ENCODE data around the gene NGFR.

Gene NGFR

GRCh38 chr17:49469831-49470810, 25.0 kb upstream of the NGFR start:
- no peak for DNase-seq (ENCODE audit: low read depth, low spot score)

- no peak for DNase-seq (ENCODE audit: low read depth, low spot score)
Measured at GRCh38 chr17:49471089-49471683, 23.9 kb upstream of the NGFR start.

GRCh38 chr17:49471769-49472168, 23.3 kb upstream of the NGFR start:
- no peak for DNase-seq (ENCODE audit: low read depth, low spot score)

- no peak for DNase-seq (ENCODE audit: low read depth, low spot score)
Measured at GRCh38 chr17:49472527-49472926, 22.6 kb upstream of the NGFR start.

GRCh38 chr17:49473900-49474751, 21.0 kb upstream of the NGFR start:
- DNase-seq (ENCODE audit: low read depth, low spot score), result no peak

GRCh38 chr17:49477709-49478108, 17.4 kb upstream of the NGFR start:
- DNase-seq (ENCODE audit: low read depth, low spot score), result no peak

- no peak for DNase-seq (ENCODE audit: low read depth, low spot score)
Measured at GRCh38 chr17:49480836-49481615, 14.1 kb upstream of the NGFR start.

- DNase-seq (ENCODE audit: low read depth, low spot score), result no peak
Measured at GRCh38 chr17:49482144-49482817, 12.8 kb upstream of the NGFR start.

- DNase-seq (ENCODE audit: low read depth, low spot score), result no peak
Measured at GRCh38 chr17:49483599-49484509, 11.2 kb upstream of the NGFR start.

- no peak for DNase-seq (ENCODE audit: low read depth, low spot score)
Measured at GRCh38 chr17:49484588-49484987, 10.5 kb upstream of the NGFR start.

- no peak for DNase-seq (ENCODE audit: low read depth, low spot score)
Measured at GRCh38 chr17:49486012-49486641, 9.0 kb upstream of the NGFR start.

- no peak for DNase-seq (ENCODE audit: low read depth, low spot score)
Measured at GRCh38 chr17:49487183-49487582, 7.9 kb upstream of the NGFR start.

GRCh38 chr17:49488612-49489011, 6.5 kb upstream of the NGFR start:
- no peak for DNase-seq (ENCODE audit: low read depth, low spot score)

- DNase-seq (ENCODE audit: low read depth, low spot score), result no peak
Measured at GRCh38 chr17:49489348-49489747, 5.7 kb upstream of the NGFR start.

GRCh38 chr17:49490276-49490675, 4.8 kb upstream of the NGFR start:
- DNase-seq (ENCODE audit: low read depth, low spot score), result no peak

GRCh38 chr17:49491192-49491769, 3.8 kb upstream of the NGFR start:
- no peak for DNase-seq (ENCODE audit: low read depth, low spot score)

- no peak for DNase-seq (ENCODE audit: low read depth, low spot score)
Measured at GRCh38 chr17:49494399-49494985, 601 bp upstream of the NGFR start.

- DNase-seq (ENCODE audit: low read depth, low spot score), result no peak
Measured at GRCh38 chr17:49495842-49496182, 719 bp downstream of the NGFR start.
